Measurements from ENCODE around the gene CYTH4. TPM values are rescaled to one million over a fixed set of nuclear protein-coding genes. Genes with fewer than 3 reads are reported as not detected.

The CYTH4 gene
- total and polyA plus RNA-seq, 2 donors (not counting 3 experiments of a cell fraction or from before 2014, with no cell fraction given) = 0.06 TPM; not detected in 1

GRCh38 chr22:37258005-37258752, 24.1 kb upstream of the CYTH4 start:
- Histone ChIP-seq H3K4me3 (replicated peaks in 1 of 3; ENCODE audit: insufficient read depth in 1 of 3, low read depth in 1 of 3, low read length in 3 of 3) (no peak overlapping the region), H3K4me2 (ENCODE audit: insufficient read depth, low read length) (no peak overlapping the region), H4K20me1 (replicated peaks; ENCODE audit: control insufficient read depth, extremely low read depth, insufficient read depth, low read length) (no peaks in the 10 kb centered on the region), H3K9ac (replicated peaks; ENCODE audit: extremely low read depth, insufficient read depth, low read length) (no peak overlapping the region), H3K9me3 (replicated peaks; ENCODE audit: control insufficient read depth, insufficient read depth, low read length) (no peaks in the 10 kb centered on the region), H3K4me1 (ENCODE audit: control insufficient read depth, extremely low read depth, insufficient read depth, low read length) (peaks cover 36% of the 10 kb centered on the region), H3K27me3 (ENCODE audit: control insufficient read depth in 2 of 2, insufficient read depth in 2 of 2, low read length in 2 of 2) (no peaks in the 10 kb centered on the region), H3K27ac (ENCODE audit: insufficient read depth, low read depth, low read length) (no peak overlapping the region), H3K79me2 (ENCODE audit: control insufficient read depth, insufficient read depth, low read length) (no peaks in the 10 kb centered on the region), H2AFZ (ENCODE audit: low read depth, low read length) (no peak overlapping the region), H3K36me3 (ENCODE audit: control insufficient read depth in 2 of 2, extremely low read depth in 1 of 2, insufficient read depth in 2 of 2, low read length in 2 of 2) (no peaks in the 10 kb centered on the region), H3K9me1 (replicated peaks; ENCODE audit: control insufficient read depth, extremely low read depth, insufficient read depth, low read length) (no peaks in the 10 kb centered on the region)
- intact Hi-C loops (cut with micrococcal nuclease) = no loop called here
- TF ChIP-seq FOS (IDR thresholded peaks at IDR 0.05; ENCODE audit: borderline replicate concordance, insufficient read depth, low read length) = no peak
- TF ChIP-seq POLR2AphosphoS5 (IDR thresholded peaks at IDR 0.05; ENCODE audit: insufficient read depth, low read depth, low read length) = no peak
- no peak for TF ChIP-seq MAX (IDR thresholded peaks at IDR 0.05; ENCODE audit: insufficient read depth, insufficient read length)
- no peak for TF ChIP-seq POLR2A (IDR thresholded peaks at IDR 0.05; ENCODE audit: low read depth, low read length)
- TF ChIP-seq GATA2 (IDR thresholded peaks at IDR 0.05; ENCODE audit: insufficient read depth, insufficient read length, low read depth, low read length) = no peak
- no peak for TF ChIP-seq EZH2 (IDR thresholded peaks at IDR 0.05; ENCODE audit: borderline replicate concordance, low read depth, low read length, severe bottlenecking)
- TF ChIP-seq, protein P1, sequence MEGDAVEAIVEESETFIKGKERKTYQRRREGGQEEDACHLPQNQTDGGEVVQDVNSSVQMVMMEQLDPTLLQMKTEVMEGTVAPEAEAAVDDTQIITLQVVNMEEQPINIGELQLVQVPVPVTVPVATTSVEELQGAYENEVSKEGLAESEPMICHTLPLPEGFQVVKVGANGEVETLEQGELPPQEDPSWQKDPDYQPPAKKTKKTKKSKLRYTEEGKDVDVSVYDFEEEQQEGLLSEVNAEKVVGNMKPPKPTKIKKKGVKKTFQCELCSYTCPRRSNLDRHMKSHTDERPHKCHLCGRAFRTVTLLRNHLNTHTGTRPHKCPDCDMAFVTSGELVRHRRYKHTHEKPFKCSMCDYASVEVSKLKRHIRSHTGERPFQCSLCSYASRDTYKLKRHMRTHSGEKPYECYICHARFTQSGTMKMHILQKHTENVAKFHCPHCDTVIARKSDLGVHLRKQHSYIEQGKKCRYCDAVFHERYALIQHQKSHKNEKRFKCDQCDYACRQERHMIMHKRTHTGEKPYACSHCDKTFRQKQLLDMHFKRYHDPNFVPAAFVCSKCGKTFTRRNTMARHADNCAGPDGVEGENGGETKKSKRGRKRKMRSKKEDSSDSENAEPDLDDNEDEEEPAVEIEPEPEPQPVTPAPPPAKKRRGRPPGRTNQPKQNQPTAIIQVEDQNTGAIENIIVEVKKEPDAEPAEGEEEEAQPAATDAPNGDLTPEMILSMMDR (IDR thresholded peaks at IDR 0.05; ENCODE audit: extremely low read depth in 1 of 2, insufficient read depth in 1 of 2, low read depth in 1 of 2, low read length in 2 of 2) = no peak
- TF ChIP-seq JUN (IDR thresholded peaks at IDR 0.05; ENCODE audit: borderline replicate concordance, insufficient read depth, insufficient read length, low read depth) = no peak
- TF ChIP-seq MYC (IDR thresholded peaks at IDR 0.05; ENCODE audit: low read depth, low read length) = no peak
- FAIRE-seq (no peak), DNase-seq (ENCODE audit: low read depth, low spot score) (no peak)
- BruUV-seq (replicated peaks) = no TSS peak
- ChIA-PET CTCF (interaction anchor here (2.9 to 4.2 kb wide), 2 partner anchors 15 to 34 kb away, joined by 64 to 83 read pairs; partner anchors contain the start of gene RAC2), POLR2A (no interaction called here)
- dilution Hi-C loops (cut with MboI; ENCODE audit: extremely low pct_ligation_motif_present, low sequenced_read_pairs) = no loop called here

Measured in endothelial cell of umbilical vein (primary cell).